Panc1 (cell line): ENCODE measurements around the gene SMPX.

Experiments used
- POLR2AphosphoS5 ChIP-seq: IDR thresholded peaks from 2 replicates; pipeline ENCODE4 v1.6.1; 2012; ENCODE audit warnings: mild to moderate bottlenecking, low read depth, low read length, moderate library complexity
- REST ChIP-seq, 2 experiments: IDR thresholded peaks; 2 replicates each; pipeline ENCODE4 v1.6.1; 2011 to 2012; ENCODE audit warnings: low read depth in 2 of 2, control low read depth in 1 of 2, low read length in 1 of 2, mild to moderate bottlenecking in 1 of 2, moderate library complexity in 1 of 2; ENCODE audit not compliant: insufficient read depth in 1 of 2
- SIN3A ChIP-seq: IDR thresholded peaks from 2 replicates; pipeline ENCODE4 v1.6.1; 2012; ENCODE audit warnings: low read depth, mild to moderate bottlenecking, low read length, moderate library complexity, borderline replicate concordance; ENCODE audit not compliant: insufficient read depth
- TF ChIP-seq, protein P1 (sequence below): fragments of 450-650 bp; IDR thresholded peaks from 2 replicates; pipeline ENCODE4 v1.5.1; 2017; ENCODE audit warnings: mild to moderate bottlenecking

DNA sequence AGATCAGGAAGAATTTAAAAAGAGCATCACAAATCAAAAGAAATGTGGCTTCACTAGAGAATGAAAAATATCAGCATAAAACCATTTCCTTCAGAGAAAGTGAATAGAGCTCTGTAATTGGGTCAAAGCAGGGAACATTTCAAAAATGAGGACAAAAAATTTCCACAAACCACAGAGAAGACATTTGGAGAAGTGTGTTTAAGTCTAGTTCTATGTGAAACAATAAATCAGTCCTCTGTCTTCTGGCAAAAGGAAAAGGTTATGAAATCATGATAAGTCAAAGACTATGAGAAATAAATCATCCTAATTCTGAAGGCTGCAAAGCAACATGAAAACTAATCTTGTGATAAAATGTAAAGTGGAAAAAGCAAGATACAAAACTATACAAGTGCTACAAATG, 27.9 kb downstream of the SMPX start:
- TF ChIP-seq, protein P1, sequence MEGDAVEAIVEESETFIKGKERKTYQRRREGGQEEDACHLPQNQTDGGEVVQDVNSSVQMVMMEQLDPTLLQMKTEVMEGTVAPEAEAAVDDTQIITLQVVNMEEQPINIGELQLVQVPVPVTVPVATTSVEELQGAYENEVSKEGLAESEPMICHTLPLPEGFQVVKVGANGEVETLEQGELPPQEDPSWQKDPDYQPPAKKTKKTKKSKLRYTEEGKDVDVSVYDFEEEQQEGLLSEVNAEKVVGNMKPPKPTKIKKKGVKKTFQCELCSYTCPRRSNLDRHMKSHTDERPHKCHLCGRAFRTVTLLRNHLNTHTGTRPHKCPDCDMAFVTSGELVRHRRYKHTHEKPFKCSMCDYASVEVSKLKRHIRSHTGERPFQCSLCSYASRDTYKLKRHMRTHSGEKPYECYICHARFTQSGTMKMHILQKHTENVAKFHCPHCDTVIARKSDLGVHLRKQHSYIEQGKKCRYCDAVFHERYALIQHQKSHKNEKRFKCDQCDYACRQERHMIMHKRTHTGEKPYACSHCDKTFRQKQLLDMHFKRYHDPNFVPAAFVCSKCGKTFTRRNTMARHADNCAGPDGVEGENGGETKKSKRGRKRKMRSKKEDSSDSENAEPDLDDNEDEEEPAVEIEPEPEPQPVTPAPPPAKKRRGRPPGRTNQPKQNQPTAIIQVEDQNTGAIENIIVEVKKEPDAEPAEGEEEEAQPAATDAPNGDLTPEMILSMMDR: no peak
- TF ChIP-seq SIN3A: no peak
- no peak for TF ChIP-seq POLR2AphosphoS5
- TF ChIP-seq REST (IDR thresholded peaks at IDR 0.05; ENCODE audit: insufficient read depth in 1 of 2, low read depth in 2 of 2, low read length in 1 of 2): no peak
